ENCODE measurements around the gene KRTAP4-4. TPM values are rescaled to one million over a fixed set of nuclear protein-coding genes. Genes with fewer than 3 reads are reported as not detected.
"Not testable (repeated sequence)": the region's sequence is repeated elsewhere in the genome, so short reads cannot be mapped to it uniquely, and the experiment has no call there.

The KRTAP4-4 gene
- total RNA-seq, 2 experiments from 2014 or later: not detected

GRCh38 chr17:41168121-41168520, 7.6 kb upstream of the KRTAP4-4 start, which contains the start of gene KRTAP4-3:
Gene KRTAP4-3, minus strand, starts transcription at chr17:41168221. Its CDS starts 49 bp downstream, at chr17:41168172.
- Mint-ChIP-seq H3K27me3 (peaks cover 7% of the 10 kb centered on the region), H3K9me3 (ENCODE audit: low read depth) (no peaks in the 10 kb centered on the region), H3K4me1 (no peaks in the 10 kb centered on the region), H3K27ac (no peak within 1 kb of the TSS), H3K4me3 (no peak within 1 kb of the TSS), H3K36me3 (no peaks in the 10 kb centered on the region)
- ATAC-seq (no peak), DNase-seq (no peak)
- CTCF ChIA-PET: no interaction called here

DNA sequence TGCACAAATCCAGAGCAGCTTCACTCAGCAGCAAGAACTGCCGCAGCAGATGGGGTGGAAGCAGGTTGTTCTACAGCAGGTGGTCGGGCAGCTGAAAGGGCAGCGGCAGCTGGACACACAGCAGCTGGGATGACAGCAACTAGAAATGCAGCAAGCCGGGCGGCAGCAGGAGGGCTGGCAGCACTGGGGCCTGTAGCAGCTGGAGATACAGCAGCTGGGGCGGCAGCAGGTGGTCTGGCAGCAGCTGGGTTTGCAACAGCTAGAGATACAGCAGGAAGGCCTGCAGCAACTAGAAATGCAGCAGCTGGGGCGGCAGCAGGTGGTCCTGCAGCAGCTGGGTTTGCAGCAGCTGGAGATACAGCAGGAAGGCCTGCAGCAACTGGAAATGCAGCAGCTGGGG, 7.0 kb upstream of the KRTAP4-4 start:
- Mint-ChIP-seq H3K27me3 (peaks cover 4% of the 10 kb centered on the region), H3K36me3 (no peaks in the 10 kb centered on the region), H3K27ac (no peak overlapping the region), H3K9me3 (ENCODE audit: low read depth) (no peaks in the 10 kb centered on the region), H3K4me3 (no peak overlapping the region), H3K4me1 (no peaks in the 10 kb centered on the region)
- ATAC-seq (no peak), DNase-seq (no peak)
- CTCF ChIA-PET: no interaction called here

GRCh38 chr17:41163828-41164227, 3.3 kb upstream of the KRTAP4-4 start:
- Mint-ChIP-seq H3K27me3 (peaks cover 6% of the 10 kb centered on the region), H3K27ac (no peak overlapping the region), H3K36me3 (no peaks in the 10 kb centered on the region), H3K4me3 (no peak overlapping the region), H3K4me1 (no peaks in the 10 kb centered on the region), H3K9me3 (ENCODE audit: low read depth) (no peaks in the 10 kb centered on the region)
- ATAC-seq (no peak), DNase-seq (no peak)
- CTCF ChIA-PET: no interaction called here

DNA sequence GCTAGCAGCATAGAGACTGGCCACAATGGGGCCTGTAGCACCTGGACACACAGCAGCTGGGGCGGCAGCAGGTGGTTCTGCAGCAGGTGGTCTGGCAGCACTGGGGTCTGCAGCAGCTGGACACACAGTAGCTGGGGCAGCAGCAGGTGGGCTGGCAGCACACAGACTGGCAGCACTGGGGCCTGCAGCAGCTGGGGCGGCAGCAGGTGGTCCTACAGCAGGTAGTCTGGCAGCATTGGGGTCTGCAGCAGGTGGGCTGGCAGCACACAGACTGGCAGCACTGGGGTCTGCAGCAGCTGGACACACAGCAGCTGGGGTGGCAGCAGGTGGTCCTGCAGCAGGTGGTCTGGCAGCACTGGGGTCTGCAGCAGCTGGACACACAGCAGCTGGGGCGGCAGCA, 358 bp downstream of the KRTAP4-4 start:
- CTCF ChIA-PET; DNase-seq; H3K4me3 Mint-ChIP-seq; H3K36me3 Mint-ChIP-seq; H3K9me3 Mint-ChIP-seq (ENCODE audit: low read depth); H3K27ac Mint-ChIP-seq; H3K4me1 Mint-ChIP-seq; ATAC-seq: not testable (repeated sequence)
- H3K27me3 Mint-ChIP-seq: peaks cover 25% of the 10 kb centered on the region

- DNase-seq: no peak
- Mint-ChIP-seq H3K36me3 (no peaks in the 10 kb centered on the region), H3K4me1 (no peaks in the 10 kb centered on the region)
Measured at GRCh38 chr17:41153856-41154255, 6.7 kb downstream of the KRTAP4-4 start.

GRCh38 chr17:41151525-41151924, 9.0 kb downstream of the KRTAP4-4 start:
- DNase-seq (no peak), ATAC-seq (no peak)
- Mint-ChIP-seq H3K4me3 (no peak overlapping the region), H3K36me3 (no peaks in the 10 kb centered on the region), H3K4me1 (no peaks in the 10 kb centered on the region), H3K9me3 (ENCODE audit: low read depth) (no peaks in the 10 kb centered on the region), H3K27ac (no peak overlapping the region), H3K27me3 (peaks cover 17% of the 10 kb centered on the region)
- CTCF ChIA-PET: no interaction called here

More at GRCh38 chr17:41153856-41154255, 6.7 kb downstream of the KRTAP4-4 start:
- no peak overlapping the region for H3K27ac Mint-ChIP-seq
- CTCF ChIA-PET: interaction anchor here (0.6 kb wide), 1 partner anchor 1132 kb away, joined by 3 read pairs; no protein-coding TSS in a partner anchor
- H3K27me3 Mint-ChIP-seq: peaks cover 31% of the 10 kb centered on the region
- H3K4me3 Mint-ChIP-seq: no peak overlapping the region
- no peaks in the 10 kb centered on the region for H3K9me3 Mint-ChIP-seq (ENCODE audit: low read depth)
- no peak for ATAC-seq

GRCh38 chr17:41150026-41150425, 10.5 kb downstream of the KRTAP4-4 start:
- no peak overlapping the region for H3K27ac Mint-ChIP-seq
- H3K9me3 Mint-ChIP-seq (ENCODE audit: low read depth): no peaks in the 10 kb centered on the region
- H3K36me3 Mint-ChIP-seq: no peaks in the 10 kb centered on the region
- DNase-seq (no peak), ATAC-seq (no peak)
- CTCF ChIA-PET: no interaction called here
- H3K4me3 Mint-ChIP-seq: no peak overlapping the region
- no peaks in the 10 kb centered on the region for H3K4me1 Mint-ChIP-seq
- peaks cover 12% of the 10 kb centered on the region for H3K27me3 Mint-ChIP-seq

GRCh38 chr17:41149652-41149985, 10.9 kb downstream of the KRTAP4-4 start, which contains the start of gene KRTAP4-5:
Gene KRTAP4-5, minus strand, starts transcription at chr17:41149825. Its CDS starts 58 bp downstream, at chr17:41149767.
- H3K27me3 Mint-ChIP-seq: peaks cover 12% of the 10 kb centered on the region
- H3K27ac Mint-ChIP-seq: no peak within 1 kb of the TSS
- no peak within 1 kb of the TSS for H3K4me3 Mint-ChIP-seq
- ATAC-seq: no peak
- no peak for DNase-seq
- no peaks in the 10 kb centered on the region for H3K36me3 Mint-ChIP-seq
- H3K4me1 Mint-ChIP-seq: no peaks in the 10 kb centered on the region
- H3K9me3 Mint-ChIP-seq (ENCODE audit: low read depth): no peaks in the 10 kb centered on the region
- CTCF ChIA-PET: no interaction called here

DNA sequence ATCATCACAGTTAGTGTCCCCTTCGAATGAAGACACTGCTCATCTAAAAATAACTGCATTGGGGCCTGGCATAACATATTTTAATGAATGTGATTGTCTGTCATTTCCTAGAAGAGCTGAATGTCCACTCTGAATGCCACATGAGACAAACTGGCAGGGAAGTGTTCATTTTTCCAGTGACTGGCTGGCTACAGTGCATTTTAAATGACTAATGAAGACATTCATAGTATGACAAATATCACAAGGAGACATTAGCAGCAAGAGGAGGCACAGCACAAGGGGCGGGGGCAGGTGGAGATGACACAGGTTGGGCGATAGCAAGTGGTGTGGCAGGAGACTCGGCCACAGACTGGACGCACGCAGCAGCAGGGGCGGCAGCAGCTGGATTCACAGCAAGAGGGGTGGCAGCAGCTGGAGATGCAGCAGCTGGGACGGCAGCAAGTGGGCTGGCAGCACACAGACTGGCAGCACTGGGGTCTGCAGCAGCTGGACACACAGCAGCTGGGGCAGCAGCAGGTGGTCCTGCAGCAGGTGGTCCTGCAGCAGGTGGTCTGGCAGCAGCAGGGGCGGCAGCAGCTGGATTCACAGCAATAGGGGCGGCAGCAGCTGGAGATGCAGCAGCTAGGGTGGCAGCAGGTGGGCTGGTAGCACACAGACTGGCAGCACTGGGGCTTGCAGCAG, 11.4 kb downstream of the KRTAP4-4 start:
- ATAC-seq; H3K4me1 Mint-ChIP-seq; DNase-seq; H3K4me3 Mint-ChIP-seq; CTCF ChIA-PET; H3K9me3 Mint-ChIP-seq (ENCODE audit: low read depth); H3K36me3 Mint-ChIP-seq; H3K27ac Mint-ChIP-seq: not testable (repeated sequence)
- H3K27me3 Mint-ChIP-seq: peaks cover 11% of the 10 kb centered on the region

DNA sequence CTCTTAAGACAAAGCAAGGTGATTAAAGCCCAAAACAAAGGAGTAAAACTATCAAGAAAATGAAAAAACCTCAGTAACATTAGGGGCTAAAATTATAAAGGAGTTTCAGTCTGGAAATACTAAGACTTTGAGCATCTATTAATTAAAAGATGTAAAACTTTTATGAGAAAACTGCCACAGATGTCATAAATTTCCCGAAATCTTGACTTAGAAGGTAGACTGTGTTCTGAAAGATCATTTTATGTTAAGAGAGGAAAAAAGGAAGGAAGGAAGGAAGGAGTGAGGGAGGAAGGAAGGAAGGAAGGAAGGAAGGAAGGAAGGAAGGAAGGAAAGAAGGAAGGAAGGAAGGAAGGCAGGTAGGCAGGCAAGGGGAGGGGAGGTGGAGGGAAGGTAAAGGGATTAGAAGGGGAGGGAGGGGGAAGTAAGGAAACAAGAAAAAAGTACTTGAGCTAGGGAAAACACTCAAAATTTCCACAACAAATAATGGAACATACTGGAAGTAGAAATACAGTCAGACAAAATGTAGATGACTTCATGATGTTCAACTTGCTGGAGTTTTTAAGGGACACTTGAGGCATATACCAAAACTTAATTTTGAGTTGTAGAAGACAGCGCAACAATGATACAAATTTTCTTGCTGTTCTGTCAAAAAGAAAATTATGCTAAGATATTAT, 12.9 kb downstream of the KRTAP4-4 start:
- H3K4me3 Mint-ChIP-seq: no peak overlapping the region
- peaks cover 7% of the 10 kb centered on the region for H3K9me3 Mint-ChIP-seq (ENCODE audit: low read depth)
- CTCF ChIA-PET: no interaction called here
- DNase-seq (no peak), ATAC-seq (no peak)
- peaks cover 2% of the 10 kb centered on the region for H3K27me3 Mint-ChIP-seq
- no peaks in the 10 kb centered on the region for H3K4me1 Mint-ChIP-seq
- H3K36me3 Mint-ChIP-seq: peaks cover 4% of the 10 kb centered on the region
- H3K27ac Mint-ChIP-seq: no peak overlapping the region

DNA sequence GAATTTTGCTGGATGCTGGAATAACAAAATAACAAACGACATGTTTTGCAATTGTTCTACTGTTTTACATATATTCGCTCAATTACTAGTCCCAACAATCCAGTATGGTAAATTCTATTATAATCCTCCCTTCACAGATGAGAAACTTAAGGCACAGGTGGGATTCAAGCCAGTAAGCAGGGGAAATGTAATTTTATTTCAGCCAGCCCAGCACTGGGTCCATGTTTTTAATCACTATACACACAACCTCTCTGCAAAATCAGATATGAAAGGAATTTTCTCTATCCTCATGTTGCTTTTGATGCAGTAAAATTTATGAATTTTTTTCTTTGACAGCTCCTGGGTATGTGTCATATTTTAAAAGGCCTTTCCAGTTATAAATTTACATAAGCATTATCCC, 15.3 kb downstream of the KRTAP4-4 start:
- no peak overlapping the region for H3K4me3 Mint-ChIP-seq
- H3K36me3 Mint-ChIP-seq: peaks cover 4% of the 10 kb centered on the region
- peaks cover 2% of the 10 kb centered on the region for H3K27me3 Mint-ChIP-seq
- no peaks in the 10 kb centered on the region for H3K4me1 Mint-ChIP-seq
- CTCF ChIA-PET: no interaction called here
- no peak overlapping the region for H3K27ac Mint-ChIP-seq
- DNase-seq (no peak), ATAC-seq (no peak)
- peaks cover 13% of the 10 kb centered on the region for H3K9me3 Mint-ChIP-seq (ENCODE audit: low read depth)

- Mint-ChIP-seq H3K27ac (no peak overlapping the region), H3K4me3 (no peak overlapping the region), H3K9me3 (ENCODE audit: low read depth) (peaks cover 13% of the 10 kb centered on the region), H3K27me3 (peaks cover 2% of the 10 kb centered on the region), H3K36me3 (peaks cover 4% of the 10 kb centered on the region), H3K4me1 (no peaks in the 10 kb centered on the region)
- DNase-seq (no peak), ATAC-seq (no peak)
- CTCF ChIA-PET: no interaction called here
Measured at GRCh38 chr17:41144846-41145245, 15.7 kb downstream of the KRTAP4-4 start.

DNA sequence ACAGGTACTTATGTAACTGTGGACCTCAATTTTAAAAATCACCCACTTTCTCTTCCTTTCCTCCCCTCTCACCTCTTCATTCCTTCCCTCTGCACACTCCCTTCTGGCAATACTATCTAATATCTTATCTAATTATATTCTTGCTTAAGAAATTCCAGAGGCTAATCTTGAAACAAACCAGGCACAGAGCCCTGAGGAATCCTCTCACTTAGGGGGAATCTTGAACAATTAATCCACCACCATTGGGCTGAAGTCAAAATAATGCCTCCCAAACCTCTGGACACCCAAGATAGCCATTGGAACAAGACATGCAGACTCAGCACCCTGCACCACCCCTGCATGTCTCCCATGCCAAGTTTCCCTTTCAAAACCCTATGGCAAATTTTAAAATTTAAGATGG, 19.2 kb downstream of the KRTAP4-4 start:
- CTCF ChIA-PET: no interaction called here
- DNase-seq: no peak
- H3K27me3 Mint-ChIP-seq: peaks cover 4% of the 10 kb centered on the region
- no peaks in the 10 kb centered on the region for H3K4me1 Mint-ChIP-seq
- no peak for ATAC-seq
- peaks cover 7% of the 10 kb centered on the region for H3K36me3 Mint-ChIP-seq
- H3K4me3 Mint-ChIP-seq: no peak overlapping the region
- H3K9me3 Mint-ChIP-seq (ENCODE audit: low read depth): peaks cover 19% of the 10 kb centered on the region
- no peak overlapping the region for H3K27ac Mint-ChIP-seq

GRCh38 chr17:41140360-41141131, 20.0 kb downstream of the KRTAP4-4 start, which contains the start of gene KRTAP4-6:
Gene KRTAP4-6, minus strand, starts transcription at chr17:41140544. Its CDS starts 57 bp downstream, at chr17:41140487.
- ATAC-seq: no peak
- H3K4me3 Mint-ChIP-seq: no peak within 1 kb of the TSS
- peaks cover 19% of the 10 kb centered on the region for H3K9me3 Mint-ChIP-seq (ENCODE audit: low read depth)
- no peak within 1 kb of the TSS for H3K27ac Mint-ChIP-seq
- DNase-seq: no peak
- CTCF ChIA-PET: no interaction called here
- peaks cover 4% of the 10 kb centered on the region for H3K27me3 Mint-ChIP-seq
- H3K36me3 Mint-ChIP-seq: peaks cover 7% of the 10 kb centered on the region
- H3K4me1 Mint-ChIP-seq: no peaks in the 10 kb centered on the region

Data from activated CD8-positive, alpha-beta memory T cell treated with anti-CD3 and anti-CD28 coated beads, Interleukin-2, amount 10 ng/mL, durations not matched to agents 7 days and 5 days (primary cell).